Panc1 (cell line): ENCODE results near the gene CYB5A. TPM values are rescaled to one million over a fixed set of nuclear protein-coding genes. Genes with fewer than 3 reads are reported as not detected.

Experiments used
- ATAC-seq: fragments of 200-7000 bp; cut with Tn5 transposase; 2 replicates; pipeline ENCODE4 v1.9.1; 2020; ENCODE audit warnings: mild to moderate bottlenecking, moderate library complexity
- BruUV-seq: library from RNA; stranded (reverse); fragments of 400-500 nt; replicated peaks from 2 replicates; lab custom pipeline; 2021; lab: Mats Ljungman, UMichigan
- CTCF ChIA-PET: fragments of 300-600 bp; sonication (Branson Sonifier 250); formaldehyde crosslinking; loops from one replicate; lab custom pipeline; 2022; ENCODE audit warnings: antibody characterized with exemption; lab: Charles Lee
- POLR2A ChIA-PET: fragments of 300-600 bp; sonication (Branson Sonifier 250); formaldehyde crosslinking; loops from one replicate; lab custom pipeline; 2022; ENCODE audit warnings: antibody characterized with exemption; lab: Charles Lee
- DNase-seq: peaks from one replicate; pipeline ENCODE4 v3.0.0-alpha.2; 2010; ENCODE audit warnings: low read depth, low spot score
- H3K27ac ChIP-seq: 2 replicates; pipeline ENCODE4 v1.5.1; 2011; ENCODE audit warnings: mild to moderate bottlenecking, low read length, inconsistent platforms
- H3K27me3 ChIP-seq: fragments of 200-500 bp; sonication (Bioruptor generic); 2 replicates; pipeline ENCODE4 v1.6.0; 2014; ENCODE audit warnings: low read length, inconsistent platforms; ENCODE audit not compliant: control insufficient read depth, insufficient read depth
- H3K36me3 ChIP-seq: fragments of 200-500 bp; sonication (Bioruptor generic); 2 replicates; pipeline ENCODE4 v1.5.1; 2014; ENCODE audit warnings: inconsistent platforms, mild to moderate bottlenecking, low read length, moderate library complexity; ENCODE audit not compliant: control insufficient read depth, insufficient read depth
- H3K4me1 ChIP-seq: 2 replicates; pipeline ENCODE4 v1.5.1; 2011; ENCODE audit warnings: inconsistent platforms, mild to moderate bottlenecking, low read length, moderate library complexity; ENCODE audit not compliant: control insufficient read depth, insufficient read depth
- H3K4me3 ChIP-seq, 2 experiments: 2 replicates each; pipeline ENCODE4 v1.5.1; 2011 to 2012; ENCODE audit warnings: low read depth in 2 of 2, low read length in 2 of 2, mild to moderate bottlenecking in 2 of 2, inconsistent platforms in 1 of 2, moderate library complexity in 1 of 2
- H3K9me3 ChIP-seq: fragments of 200-500 bp; sonication (Bioruptor generic); 2 replicates; pipeline ENCODE4 v1.5.1; 2014; ENCODE audit warnings: low read depth, mild to moderate bottlenecking, inconsistent platforms, low read length, moderate library complexity; ENCODE audit not compliant: control insufficient read depth, insufficient read depth
- POLR2AphosphoS5 ChIP-seq: IDR thresholded peaks from 2 replicates; pipeline ENCODE4 v1.6.1; 2012; ENCODE audit warnings: mild to moderate bottlenecking, low read depth, low read length, moderate library complexity
- SIN3A ChIP-seq: IDR thresholded peaks from 2 replicates; pipeline ENCODE4 v1.6.1; 2012; ENCODE audit warnings: low read depth, mild to moderate bottlenecking, low read length, moderate library complexity, borderline replicate concordance; ENCODE audit not compliant: insufficient read depth
- TCF7L2 ChIP-seq: IDR thresholded peaks from 2 replicates; pipeline ENCODE4 v1.6.1; 2011; ENCODE audit warnings: mild to moderate bottlenecking, low read depth, low read length, inconsistent platforms
- in situ Hi-C: cut with HindIII; loops from 2 replicates; pipeline ENCODE4 v1.10.0; 2016; ENCODE audit warnings: low sequenced_read_pairs, low pct_unique_long_range_greater_than_20kb
- intact Hi-C: fragments of 100-400 bp; cut with micrococcal nuclease; formaldehyde crosslinking; loops from one replicate; pipeline ENCODE4 v1.10.0; 2022; ENCODE audit not compliant: unreplicated experiment
- total RNA-seq: library from RNA; stranded (reverse); gene quantifications from one replicate; pipeline ENCODE4 v1.2.1, GENCODE V29; 2021; ENCODE audit not compliant: unreplicated experiment
- TF ChIP-seq, protein P1 (sequence below), 2 experiments: IDR thresholded peaks; 2 replicates each; pipeline ENCODE4 v1.6.1; 2011 to 2012; ENCODE audit warnings: low read depth in 2 of 2, control low read depth in 1 of 2, low read length in 1 of 2, mild to moderate bottlenecking in 1 of 2, moderate library complexity in 1 of 2; ENCODE audit not compliant: insufficient read depth in 1 of 2
- TF ChIP-seq, protein P2 (sequence below): fragments of 450-650 bp; IDR thresholded peaks from 2 replicates; pipeline ENCODE4 v1.5.1; 2017; ENCODE audit warnings: mild to moderate bottlenecking

The CYB5A gene
- total RNA-seq, 1 experiment from 2014 or later = 51.3 TPM

DNA sequence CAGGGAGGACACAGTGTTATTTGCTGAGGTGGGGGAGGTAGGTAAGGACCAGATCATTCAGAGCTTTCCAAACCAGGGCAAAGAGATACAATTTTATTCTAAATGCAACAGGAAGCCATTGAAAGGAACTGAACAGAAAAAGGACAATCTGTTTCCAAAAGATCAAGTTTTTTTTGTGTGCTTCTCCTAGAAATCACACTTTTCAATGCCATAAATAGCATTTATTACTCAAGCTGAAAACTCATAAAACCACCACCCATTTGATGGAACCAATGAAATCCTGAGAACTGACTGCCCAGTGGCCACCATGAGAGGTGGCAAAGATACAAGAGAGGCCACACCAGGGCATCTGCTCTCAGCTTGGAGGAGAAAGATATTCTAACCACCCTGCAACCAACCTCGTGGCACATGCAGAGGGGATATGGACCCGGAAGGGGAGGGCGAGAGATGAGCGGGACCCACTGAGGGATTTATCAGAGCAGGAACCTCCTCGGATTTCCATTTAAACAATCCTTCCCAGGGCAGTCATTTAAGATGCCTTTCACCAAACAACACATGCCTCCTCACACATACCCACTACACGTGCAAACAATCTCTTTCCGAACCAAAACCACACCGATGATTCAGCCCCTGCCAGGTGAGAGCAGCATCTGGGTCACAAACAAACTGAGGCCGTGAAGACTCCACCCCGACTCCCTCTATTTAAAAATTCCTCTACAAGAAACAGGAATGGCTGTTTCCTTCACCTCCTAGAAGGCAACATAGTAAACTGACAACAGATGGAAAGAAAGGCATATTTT lies 8.8 kb downstream of the CYB5A start:
- no peak for TF ChIP-seq POLR2AphosphoS5
- TF ChIP-seq, protein P1, sequence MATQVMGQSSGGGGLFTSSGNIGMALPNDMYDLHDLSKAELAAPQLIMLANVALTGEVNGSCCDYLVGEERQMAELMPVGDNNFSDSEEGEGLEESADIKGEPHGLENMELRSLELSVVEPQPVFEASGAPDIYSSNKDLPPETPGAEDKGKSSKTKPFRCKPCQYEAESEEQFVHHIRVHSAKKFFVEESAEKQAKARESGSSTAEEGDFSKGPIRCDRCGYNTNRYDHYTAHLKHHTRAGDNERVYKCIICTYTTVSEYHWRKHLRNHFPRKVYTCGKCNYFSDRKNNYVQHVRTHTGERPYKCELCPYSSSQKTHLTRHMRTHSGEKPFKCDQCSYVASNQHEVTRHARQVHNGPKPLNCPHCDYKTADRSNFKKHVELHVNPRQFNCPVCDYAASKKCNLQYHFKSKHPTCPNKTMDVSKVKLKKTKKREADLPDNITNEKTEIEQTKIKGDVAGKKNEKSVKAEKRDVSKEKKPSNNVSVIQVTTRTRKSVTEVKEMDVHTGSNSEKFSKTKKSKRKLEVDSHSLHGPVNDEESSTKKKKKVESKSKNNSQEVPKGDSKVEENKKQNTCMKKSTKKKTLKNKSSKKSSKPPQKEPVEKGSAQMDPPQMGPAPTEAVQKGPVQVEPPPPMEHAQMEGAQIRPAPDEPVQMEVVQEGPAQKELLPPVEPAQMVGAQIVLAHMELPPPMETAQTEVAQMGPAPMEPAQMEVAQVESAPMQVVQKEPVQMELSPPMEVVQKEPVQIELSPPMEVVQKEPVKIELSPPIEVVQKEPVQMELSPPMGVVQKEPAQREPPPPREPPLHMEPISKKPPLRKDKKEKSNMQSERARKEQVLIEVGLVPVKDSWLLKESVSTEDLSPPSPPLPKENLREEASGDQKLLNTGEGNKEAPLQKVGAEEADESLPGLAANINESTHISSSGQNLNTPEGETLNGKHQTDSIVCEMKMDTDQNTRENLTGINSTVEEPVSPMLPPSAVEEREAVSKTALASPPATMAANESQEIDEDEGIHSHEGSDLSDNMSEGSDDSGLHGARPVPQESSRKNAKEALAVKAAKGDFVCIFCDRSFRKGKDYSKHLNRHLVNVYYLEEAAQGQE (IDR thresholded peaks at IDR 0.05; ENCODE audit: insufficient read depth in 1 of 2, low read depth in 2 of 2, low read length in 1 of 2) = no peak
- in situ Hi-C loops = no loop called here
- CTCF ChIA-PET = no interaction called here
- no peak overlapping the region for H3K27ac ChIP-seq
- no peaks in the 10 kb centered on the region for H3K9me3 ChIP-seq
- no peak overlapping the region for H3K4me3 ChIP-seq
- no peaks in the 10 kb centered on the region for H3K36me3 ChIP-seq
- H3K27me3 ChIP-seq = no peaks in the 10 kb centered on the region
- no peaks in the 10 kb centered on the region for H3K4me1 ChIP-seq
- POLR2A ChIA-PET = interaction anchor here (0.6 kb wide), 1 partner anchor 9 kb away, joined by 3 read pairs; no protein-coding TSS in a partner anchor
- no TSS peak for BruUV-seq
- intact Hi-C loops = no loop called here
- no peak for DNase-seq
- no peak for ATAC-seq

DNA sequence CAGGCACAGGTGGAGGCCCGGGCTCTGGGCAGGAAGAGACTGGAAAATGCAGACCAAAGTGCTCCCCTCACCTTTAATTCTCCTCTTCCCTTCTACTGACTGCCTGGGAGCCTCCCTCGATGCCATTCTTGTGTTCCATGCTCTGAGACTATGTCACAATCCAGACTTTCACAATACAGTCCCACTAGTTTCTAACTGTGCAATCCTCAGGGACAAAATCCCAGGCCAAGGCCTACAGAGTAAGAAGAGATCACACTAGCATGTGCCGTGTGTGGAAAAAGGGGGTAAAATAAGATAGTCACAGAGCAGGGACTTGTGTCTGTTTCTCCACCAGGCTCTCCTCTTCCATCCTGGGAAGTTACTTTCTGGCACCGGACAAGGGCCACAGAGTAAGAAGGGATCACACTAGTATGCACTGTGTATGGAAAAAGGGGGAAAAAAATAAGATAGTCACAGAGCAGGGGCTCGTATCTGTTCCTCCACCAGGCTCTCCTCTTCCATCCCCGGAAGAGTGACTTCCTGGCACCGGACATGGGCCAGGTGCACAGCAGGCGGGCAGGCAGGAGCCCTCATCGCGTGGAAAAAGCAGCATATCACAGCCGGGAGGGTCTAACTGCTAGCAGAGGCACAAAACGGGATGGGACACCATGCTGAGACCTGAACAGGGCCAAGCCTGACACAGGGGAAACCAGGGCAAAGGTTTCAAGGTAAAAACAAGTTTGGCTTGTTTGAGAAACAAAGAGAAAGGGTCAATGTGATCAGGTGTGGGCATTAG lies 9.6 kb downstream of the CYB5A start:
- TF ChIP-seq POLR2AphosphoS5 = no peak
- no peak for TF ChIP-seq SIN3A
- TF ChIP-seq, protein P2, sequence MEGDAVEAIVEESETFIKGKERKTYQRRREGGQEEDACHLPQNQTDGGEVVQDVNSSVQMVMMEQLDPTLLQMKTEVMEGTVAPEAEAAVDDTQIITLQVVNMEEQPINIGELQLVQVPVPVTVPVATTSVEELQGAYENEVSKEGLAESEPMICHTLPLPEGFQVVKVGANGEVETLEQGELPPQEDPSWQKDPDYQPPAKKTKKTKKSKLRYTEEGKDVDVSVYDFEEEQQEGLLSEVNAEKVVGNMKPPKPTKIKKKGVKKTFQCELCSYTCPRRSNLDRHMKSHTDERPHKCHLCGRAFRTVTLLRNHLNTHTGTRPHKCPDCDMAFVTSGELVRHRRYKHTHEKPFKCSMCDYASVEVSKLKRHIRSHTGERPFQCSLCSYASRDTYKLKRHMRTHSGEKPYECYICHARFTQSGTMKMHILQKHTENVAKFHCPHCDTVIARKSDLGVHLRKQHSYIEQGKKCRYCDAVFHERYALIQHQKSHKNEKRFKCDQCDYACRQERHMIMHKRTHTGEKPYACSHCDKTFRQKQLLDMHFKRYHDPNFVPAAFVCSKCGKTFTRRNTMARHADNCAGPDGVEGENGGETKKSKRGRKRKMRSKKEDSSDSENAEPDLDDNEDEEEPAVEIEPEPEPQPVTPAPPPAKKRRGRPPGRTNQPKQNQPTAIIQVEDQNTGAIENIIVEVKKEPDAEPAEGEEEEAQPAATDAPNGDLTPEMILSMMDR = no peak
- no peak for TF ChIP-seq TCF7L2
- TF ChIP-seq, protein P1 (IDR thresholded peaks at IDR 0.05; ENCODE audit: insufficient read depth in 1 of 2, low read depth in 2 of 2, low read length in 1 of 2) = no peak
- no peak for ATAC-seq
- POLR2A ChIA-PET = interaction anchor here (0.6 kb wide), 1 partner anchor 8 kb away, joined by 3 read pairs; no protein-coding TSS in a partner anchor
- no peaks in the 10 kb centered on the region for H3K4me1 ChIP-seq
- H3K4me3 ChIP-seq = no peak overlapping the region
- no peaks in the 10 kb centered on the region for H3K36me3 ChIP-seq
- CTCF ChIA-PET = no interaction called here
- intact Hi-C loops (no loop called here), in situ Hi-C loops (no loop called here)
- BruUV-seq = no TSS peak
- no peaks in the 10 kb centered on the region for H3K27me3 ChIP-seq
- H3K27ac ChIP-seq = no peak overlapping the region
- DNase-seq = no peak
- H3K9me3 ChIP-seq = no peaks in the 10 kb centered on the region
